NCI-H2171 treated with DMSO at 0.1 percent for 48 hours (cell line): ENCODE data around the gene NLRP8.
"Not testable (repeated sequence)": the region's sequence is repeated elsewhere in the genome, so short reads cannot be mapped to it uniquely, and the experiment has no call there.

Experiments
- DNase-seq: peaks from one replicate; lab custom pipeline; 2025; lab: John Stamatoyannopoulos, UW

The NLRP8 gene

DNA sequence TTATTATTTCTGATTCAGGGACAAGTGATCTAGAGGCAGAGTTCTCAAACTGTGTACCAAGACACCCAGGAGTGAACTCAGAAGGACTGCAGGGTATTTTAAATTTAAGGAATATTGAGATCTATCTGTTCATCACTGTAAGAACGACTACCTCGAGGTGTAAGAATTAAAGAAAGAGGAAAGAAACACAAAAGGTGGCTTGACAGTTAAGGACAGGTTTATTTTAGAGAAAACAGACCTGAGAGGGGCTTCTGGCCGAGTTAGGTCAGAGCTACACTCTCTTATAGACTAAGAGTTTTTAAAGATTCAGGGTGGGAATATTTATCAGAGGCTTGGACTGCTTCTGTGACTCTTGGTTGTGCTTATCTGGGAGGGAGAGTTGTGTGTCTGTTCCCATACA lies 26.4 kb downstream of the NLRP8 start:
- no peak for DNase-seq

DNA sequence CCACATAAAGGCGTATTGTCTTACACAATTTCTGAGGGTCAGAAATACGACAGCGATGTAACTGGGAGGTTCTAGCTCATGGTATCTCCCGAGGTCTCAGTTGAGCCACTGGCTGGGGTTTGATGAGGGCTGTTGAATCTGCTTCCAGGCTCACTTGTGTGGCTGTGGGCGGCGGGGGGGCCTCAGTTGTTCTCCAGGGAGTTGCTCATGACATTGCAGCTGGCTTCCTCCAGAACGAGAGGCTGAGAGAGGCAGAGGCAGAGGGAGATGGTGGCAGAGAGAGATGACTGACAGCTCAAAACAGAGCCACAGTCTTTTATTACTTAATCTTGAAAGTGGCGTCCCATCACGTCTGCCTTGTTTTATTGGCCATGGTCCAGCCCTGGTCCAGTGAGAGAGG lies 32.8 kb downstream of the NLRP8 start:
- no peak for DNase-seq

DNA sequence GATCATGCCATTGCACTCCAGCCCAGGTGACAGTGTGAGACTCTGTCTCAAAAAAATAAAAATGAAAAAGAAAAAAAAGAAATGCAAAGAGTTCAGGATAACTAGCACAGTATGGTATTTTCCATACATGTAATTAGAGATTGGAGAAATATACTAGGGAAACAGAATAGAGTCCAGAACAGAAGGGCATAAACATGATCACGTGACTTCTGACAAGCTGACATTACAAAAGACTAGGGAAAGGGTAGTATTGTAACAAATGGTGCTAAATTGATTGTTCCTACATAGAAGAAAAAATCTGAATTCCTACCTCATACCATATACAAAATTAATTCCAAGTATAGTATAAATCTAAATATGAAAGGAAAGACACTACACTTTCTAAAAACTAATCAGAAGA lies 37.6 kb downstream of the NLRP8 start:
- no peak for DNase-seq

DNA sequence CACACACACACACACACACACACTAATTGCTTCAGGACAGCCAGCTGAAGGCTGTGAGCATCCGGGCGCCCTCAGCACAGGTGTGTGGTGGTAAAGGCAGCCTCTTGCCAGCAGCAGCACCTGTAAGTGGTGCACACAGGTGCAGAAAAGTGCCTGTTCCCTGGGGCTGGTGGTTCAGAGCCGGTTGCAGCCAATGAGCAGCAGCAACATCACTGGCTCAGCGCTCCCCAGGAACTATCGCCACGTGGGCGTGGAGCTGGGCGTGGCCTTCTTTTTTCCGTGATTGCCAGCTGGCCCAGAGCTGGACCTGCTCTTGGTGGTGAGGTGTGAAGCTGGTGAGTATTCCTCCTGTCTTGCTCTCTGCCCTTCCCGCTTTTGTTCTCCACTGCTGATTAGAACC lies 38.9 kb downstream of the NLRP8 start, which contains the start of gene NLRP5:
TSS of gene NLRP5 (plus strand) at position 289 of the 400 bp plus-strand sequence.
- no peak for DNase-seq

DNA sequence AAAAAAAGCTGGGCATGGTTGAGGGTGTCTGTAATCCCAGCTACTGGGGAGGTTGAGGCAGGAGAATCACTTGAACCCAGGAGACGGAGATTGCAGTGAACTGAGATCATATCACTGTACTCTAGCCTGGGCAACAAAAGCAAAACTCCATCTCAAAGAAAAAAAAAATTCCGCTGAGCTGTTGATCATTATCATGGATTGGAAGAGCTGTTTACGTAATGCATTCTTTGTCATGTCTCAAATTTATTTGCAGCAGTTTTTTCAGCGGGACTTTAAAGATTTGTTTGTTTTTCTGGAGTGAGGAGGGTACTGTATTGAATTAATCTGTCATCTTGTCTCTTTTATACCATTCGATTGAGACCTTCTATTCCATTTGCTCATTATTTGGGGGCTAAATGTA lies 43.2 kb downstream of the NLRP8 start:
- DNase-seq, result no peak

DNA sequence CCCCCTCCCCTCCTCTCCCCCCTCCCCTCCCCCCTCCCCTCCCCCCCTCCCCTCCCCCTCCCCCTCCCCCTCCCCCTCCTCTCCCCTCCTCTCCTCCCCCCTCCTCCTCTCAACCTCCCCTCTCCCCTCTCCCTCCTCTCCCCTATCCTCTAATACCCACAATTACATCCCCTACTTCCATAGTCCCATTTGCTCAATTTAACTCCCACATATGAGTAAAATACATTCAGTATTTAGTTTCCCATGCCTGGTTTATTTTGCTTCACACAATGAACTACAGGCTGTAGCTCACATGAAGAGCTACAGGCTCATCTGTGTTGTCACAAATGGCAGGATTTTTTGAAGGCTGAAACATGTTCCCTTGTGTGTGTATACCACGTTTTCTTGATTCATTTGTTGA lies 45.9 kb downstream of the NLRP8 start:
- DNase-seq, result no peak

DNA sequence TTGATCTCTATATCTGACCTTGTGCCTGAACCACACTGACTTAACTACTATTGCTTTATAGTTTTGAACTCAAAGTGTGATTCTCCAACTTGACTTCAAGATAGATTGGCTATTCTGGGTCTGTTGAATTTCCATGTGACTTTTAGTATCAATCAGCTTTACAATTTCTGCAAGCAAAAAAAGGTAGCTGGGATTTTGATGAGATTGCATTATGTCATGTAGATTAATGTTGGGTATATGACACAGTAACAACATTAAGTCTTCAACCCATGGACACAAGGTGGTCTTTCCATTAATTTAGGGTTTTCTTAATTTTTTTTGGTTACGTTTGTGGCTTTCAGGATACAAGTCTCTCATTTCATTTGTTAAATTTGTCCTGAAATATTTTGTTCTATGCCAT lies 67.1 kb downstream of the NLRP8 start:
- DNase-seq, result no peak

DNA sequence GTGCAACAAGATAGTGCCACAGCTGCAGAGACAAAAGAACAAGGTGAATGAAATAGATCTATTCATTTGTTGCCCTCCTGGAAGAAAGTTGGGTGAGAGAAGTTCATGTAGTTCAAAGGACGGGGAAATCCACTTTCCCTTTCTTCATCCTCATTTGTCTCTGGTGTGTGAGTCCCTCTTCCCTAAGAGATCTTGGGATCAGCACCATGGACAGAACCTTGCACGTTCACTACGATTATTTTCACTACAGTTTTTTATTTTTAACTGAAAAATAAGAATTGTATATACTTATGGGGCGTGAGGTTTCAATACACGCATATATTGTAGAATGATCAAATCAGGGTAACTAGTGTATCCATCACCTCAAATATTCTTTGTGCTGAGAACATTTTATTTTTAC lies 68.1 kb downstream of the NLRP8 start:
- DNase-seq, result no peak

DNA sequence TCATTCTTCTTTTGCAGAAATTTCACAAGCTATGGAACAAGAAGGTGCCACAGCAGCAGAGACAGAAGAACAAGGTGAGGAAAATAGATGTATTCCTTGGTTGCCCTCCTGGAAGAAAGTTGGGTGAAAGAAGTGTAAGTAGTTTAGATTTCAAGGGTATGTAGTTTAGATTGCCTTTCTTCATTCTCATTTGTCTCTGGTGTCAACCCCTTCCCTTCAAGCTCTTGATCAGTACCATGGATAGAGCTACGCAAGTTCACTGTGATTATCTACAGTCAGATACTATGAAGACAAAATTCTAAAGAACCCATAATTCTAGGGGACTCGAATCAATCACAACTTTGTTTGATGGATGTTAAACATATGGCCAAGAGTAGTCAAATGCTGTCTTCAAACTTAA lies 71.7 kb downstream of the NLRP8 start:
- not testable (repeated sequence) for DNase-seq

DNA sequence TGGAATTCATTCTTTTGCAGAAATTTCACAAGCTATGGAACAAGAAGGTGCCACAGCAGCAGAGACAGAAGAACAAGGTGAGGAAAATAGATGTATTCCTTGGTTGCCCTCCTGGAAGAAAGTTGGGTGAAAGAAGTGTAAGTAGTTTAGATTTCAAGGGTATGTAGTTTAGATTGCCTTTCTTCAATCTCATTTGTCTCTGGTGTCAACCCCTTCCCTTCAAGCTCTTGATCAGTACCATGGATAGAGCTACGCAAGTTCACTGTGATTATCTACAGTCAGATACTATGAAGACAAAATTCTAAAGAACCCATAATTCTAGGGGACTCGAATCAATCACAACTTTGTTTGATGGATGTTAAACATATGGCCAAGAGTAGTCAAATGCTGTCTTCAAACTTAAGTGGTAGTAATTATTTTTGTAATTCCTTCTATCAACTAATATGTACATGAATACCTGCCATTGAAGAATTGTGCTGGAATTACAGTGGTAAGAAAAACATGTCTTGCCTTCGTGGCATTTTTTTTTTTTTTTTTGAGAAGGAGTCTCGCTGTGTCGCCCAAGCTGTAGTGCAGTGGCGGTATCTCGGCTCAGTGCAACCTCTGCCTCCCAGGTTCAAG lies 72.8 kb downstream of the NLRP8 start:
- DNase-seq, result not testable (repeated sequence)

DNA sequence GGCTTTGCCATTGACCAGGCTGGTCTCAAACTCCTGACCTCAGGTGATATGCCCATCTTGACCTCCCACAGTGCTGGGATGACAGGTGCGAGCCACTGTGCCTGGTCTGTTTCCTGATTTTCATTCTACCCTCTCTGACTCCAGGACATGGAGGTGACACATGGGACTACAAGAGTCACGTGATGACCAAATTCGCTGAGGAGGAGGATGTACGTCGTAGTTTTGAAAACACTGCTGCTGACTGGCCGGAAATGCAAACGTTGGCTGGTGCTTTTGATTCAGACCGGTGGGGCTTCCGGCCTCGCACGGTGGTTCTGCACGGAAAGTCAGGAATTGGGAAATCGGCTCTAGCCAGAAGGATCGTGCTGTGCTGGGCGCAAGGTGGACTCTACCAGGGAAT lies 79.1 kb downstream of the NLRP8 start:
- DNase-seq, result no peak
